PC-9 (cell line): ENCODE results near the gene TDRD1. TPM values are rescaled to one million over a fixed set of nuclear protein-coding genes. Genes with fewer than 3 reads are reported as not detected.

Source experiments
- BruUV-seq: library from RNA; stranded (reverse); fragments of 400-500 nt; replicated peaks from 2 replicates; lab custom pipeline; 2021; lab: Mats Ljungman, UMichigan
- CTCF ChIA-PET: fragments of 300-600 bp; sonication (Branson Sonifier 250); formaldehyde crosslinking; loops from one replicate; lab custom pipeline; 2022; ENCODE audit warnings: antibody characterized with exemption; lab: Charles Lee
- POLR2A ChIA-PET: fragments of 300-600 bp; sonication (Branson Sonifier 250); formaldehyde crosslinking; loops from one replicate; lab custom pipeline; 2022; ENCODE audit warnings: antibody characterized with exemption; ENCODE audit not compliant: unreplicated experiment; lab: Charles Lee
- DNase-seq, 2 experiments: peaks; one replicate each; pipeline versions ENCODE4 v3.0.0 to v3.0.0-alpha.2; 2015 to 2022; ENCODE audit warnings: mixed read lengths in 1 of 2
- H2AFZ ChIP-seq: fragments of 200-600 bp; sonication (generic); 2 replicates; pipeline ENCODE4 v1.8.1; 2017; ENCODE audit warnings: antibody characterized with exemption
- H3F3A ChIP-seq: fragments of 200-600 bp; sonication (generic); 2 replicates; pipeline ENCODE4 v1.8.1; 2017; ENCODE audit warnings: antibody characterized with exemption, mild to moderate bottlenecking, low read depth; ENCODE audit not compliant: insufficient read depth
- H3K27ac ChIP-seq: fragments of 200-600 bp; sonication (generic); 2 replicates; pipeline ENCODE4 v1.6.1; 2016; ENCODE audit warnings: mixed run types
- H3K27me3 ChIP-seq: fragments of 200-600 bp; sonication (generic); 2 replicates; pipeline ENCODE4 v1.6.1; 2016; ENCODE audit warnings: low read depth, mixed run types; ENCODE audit not compliant: insufficient read depth
- H3K36me3 ChIP-seq: fragments of 200-600 bp; sonication (generic); 2 replicates; pipeline ENCODE4 v1.6.1; 2016; ENCODE audit warnings: low read depth, mixed run types
- H3K4me1 ChIP-seq: fragments of 200-600 bp; sonication (generic); replicated peaks from 2 replicates; pipeline ENCODE4 v1.6.1; 2016; ENCODE audit warnings: mixed run types; ENCODE audit not compliant: insufficient read depth
- H3K4me2 ChIP-seq: fragments of 200-600 bp; sonication (generic); 2 replicates; pipeline ENCODE4 v1.6.1; 2017; ENCODE audit warnings: mixed run types
- H3K4me3 ChIP-seq: fragments of 200-600 bp; sonication (generic); 2 replicates; pipeline ENCODE4 v1.6.1; 2016; ENCODE audit warnings: mixed run types
- H3K79me2 ChIP-seq: fragments of 200-600 bp; sonication (generic); 2 replicates; pipeline ENCODE4 v1.6.1; 2017; ENCODE audit warnings: low read depth, mixed run types
- H3K9me2 ChIP-seq: fragments of 200-600 bp; sonication (generic); 2 replicates; pipeline ENCODE4 v1.8.1; 2017; ENCODE audit warnings: mild to moderate bottlenecking; ENCODE audit not compliant: insufficient read depth
- H3K9me3 ChIP-seq: fragments of 200-600 bp; sonication (generic); 2 replicates; pipeline ENCODE4 v1.8.1; 2016; ENCODE audit warnings: low read depth; ENCODE audit not compliant: insufficient read depth
- H4K20me1 ChIP-seq: fragments of 200-600 bp; sonication (generic); 2 replicates; pipeline ENCODE4 v1.8.1; 2017; ENCODE audit not compliant: insufficient read depth
- CTCF ChIP-seq: fragments of 200-600 bp; sonication (generic); conservative IDR thresholded peaks from 2 replicates; pipeline ENCODE4 v1.6.1; 2017; ENCODE audit warnings: mixed run types, antibody characterized with exemption, mild to moderate bottlenecking, moderate library complexity
- EZH2 ChIP-seq: fragments of 200-600 bp; sonication (generic); IDR thresholded peaks from 2 replicates; pipeline ENCODE4 v1.8.0; 2017; ENCODE audit warnings: antibody characterized with exemption, low read depth
- intact Hi-C: fragments of 100-400 bp; cut with micrococcal nuclease; formaldehyde crosslinking; loops from one replicate; pipeline ENCODE4 v1.10.0; 2022; ENCODE audit not compliant: unreplicated experiment
- total RNA-seq: library from RNA; stranded (reverse); gene quantifications from 2 replicates; pipeline ENCODE4 v1.2.3, GENCODE V29; 2021

The TDRD1 gene
- total RNA-seq, 1 experiment from 2014 or later: not detected

DNA sequence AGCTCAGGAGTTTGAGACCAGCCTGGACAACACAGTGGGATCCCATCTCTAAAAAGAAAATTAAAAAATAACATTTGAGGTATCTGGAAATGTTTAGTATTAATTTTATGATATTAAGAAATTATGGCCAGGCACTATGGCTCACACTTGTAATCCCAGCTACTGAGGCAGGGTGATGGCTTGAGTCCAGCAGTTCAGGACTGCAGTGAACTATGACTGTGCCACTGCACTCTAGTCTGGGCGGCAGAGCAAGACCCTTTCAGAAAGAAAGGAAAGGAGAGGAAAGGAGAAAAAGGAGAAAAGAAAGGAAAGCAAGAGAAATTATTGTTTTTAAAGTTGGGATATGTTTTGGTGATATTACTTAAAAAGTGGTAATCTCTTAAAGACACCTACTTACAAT lies 2.6 kb upstream of the TDRD1 start:
- Histone ChIP-seq H2AFZ (no peak overlapping the region), H3F3A (peaks cover 14% of the 10 kb centered on the region), H3K4me2 (no peak overlapping the region), H3K4me3 (no peak overlapping the region), H4K20me1 (no peaks in the 10 kb centered on the region; the same call in 1 of the 2 replicates), H3K4me1 (peaks cover 30% of the 10 kb centered on the region), H3K27me3 (no peaks in the 10 kb centered on the region), H3K9me2 (no peaks in the 10 kb centered on the region), H3K36me3 (no peaks in the 10 kb centered on the region), H3K79me2 (peaks cover 25% of the 10 kb centered on the region), H3K27ac (no peak overlapping the region), H3K9me3 (no peaks in the 10 kb centered on the region)
- BruUV-seq: no TSS peak
- CTCF ChIA-PET: no interaction called here
- TF ChIP-seq EZH2 (no peak), CTCF (no peak)
- intact Hi-C loops: loop anchor here (10.0 kb wide), 1 partner anchor 98 kb away; no protein-coding TSS in a partner anchor
- DNase-seq: no peak
- POLR2A ChIA-PET: interaction anchor here (0.6 kb wide), 1 partner anchor 13 kb away, joined by 3 read pairs; no protein-coding TSS in a partner anchor

- no TSS peak for BruUV-seq
- Histone ChIP-seq H3K9me2 (no peaks in the 10 kb centered on the region), H2AFZ (no peak overlapping the region), H4K20me1 (no peaks in the 10 kb centered on the region), H3K36me3 (no peaks in the 10 kb centered on the region), H3K4me2 (no peak overlapping the region), H3K27me3 (no peaks in the 10 kb centered on the region), H3K4me1 (peaks cover 20% of the 10 kb centered on the region), H3K4me3 (no peak overlapping the region), H3F3A (peaks cover 8% of the 10 kb centered on the region), H3K9me3 (no peaks in the 10 kb centered on the region), H3K79me2 (no peaks in the 10 kb centered on the region), H3K27ac (no peak overlapping the region)
- POLR2A ChIA-PET: no interaction called here
- intact Hi-C loops: loop anchor here (10.0 kb wide), 1 partner anchor 95 kb away; no protein-coding TSS in a partner anchor
- CTCF ChIA-PET: no interaction called here
- DNase-seq: no peak
- no peak for TF ChIP-seq EZH2
- no peak for TF ChIP-seq CTCF
Observed at GRCh38 chr10:114179747-114180146, 594 bp downstream of the TDRD1 start.

GRCh38 chr10:114180937-114181336 lies 1.8 kb downstream of the TDRD1 start:
- Histone ChIP-seq H4K20me1 (no peaks in the 10 kb centered on the region), H3K9me3 (no peaks in the 10 kb centered on the region), H2AFZ (no peak overlapping the region), H3K4me2 (no peak overlapping the region), H3K4me1 (peaks cover 9% of the 10 kb centered on the region), H3K27me3 (no peaks in the 10 kb centered on the region), H3F3A (no peaks in the 10 kb centered on the region), H3K36me3 (no peaks in the 10 kb centered on the region), H3K27ac (no peak overlapping the region), H3K79me2 (no peaks in the 10 kb centered on the region), H3K4me3 (no peak overlapping the region), H3K9me2 (no peaks in the 10 kb centered on the region)
- no TSS peak for BruUV-seq
- TF ChIP-seq CTCF: no peak
- TF ChIP-seq EZH2: no peak
- POLR2A ChIA-PET: interaction anchor here (0.7 kb wide), 1 partner anchor 33 kb away, joined by 3 read pairs; no protein-coding TSS in a partner anchor
- no peak for DNase-seq
- intact Hi-C loops: no loop called here
- CTCF ChIA-PET: no interaction called here
